SK-N-SH (cell line): ENCODE data around the gene RGS7. TPM values are rescaled to one million over a fixed set of nuclear protein-coding genes. Genes with fewer than 3 reads are reported as not detected.
A peak's percentile ranks its signal among the peaks of the same experiment; 100 is the strongest.

Source experiments
- CTCF ChIA-PET: fragments of 300-600, 350-600 bp; formaldehyde crosslinking; extraction: SDS; loops from one replicate; lab custom pipeline; 2021; lab: Yijun Ruan, JAX
- POLR2A ChIA-PET: fragments of 350-600 bp; sonication (Branson Sonifier 250); formaldehyde crosslinking; extraction: SDS; loops from one replicate; lab custom pipeline; 2020; ENCODE audit warnings: antibody characterized with exemption, inconsistent platforms; lab: Yijun Ruan, JAX
- DNase-seq: peaks from one replicate; pipeline ENCODE4 v3.0.0; 2012
- H2AFZ ChIP-seq: fragments of 200-600 bp; sonication (generic); 2 replicates; pipeline ENCODE4 v1.8.1; 2016; ENCODE audit warnings: antibody characterized with exemption, mild to moderate bottlenecking, low read depth
- H3F3A ChIP-seq: fragments of 200-600 bp; sonication (generic); replicated peaks from 2 replicates; pipeline ENCODE3; 2016; ENCODE audit warnings: antibody characterized with exemption, mild to moderate bottlenecking; ENCODE audit not compliant: insufficient read depth
- H3K27ac ChIP-seq, 2 experiments: fragments of 200-500 bp in 1 of 2; fragments of 200-600 bp in 1 of 2; sonication (Bioruptor generic) in 1 of 2; sonication (generic), shearing (Covaris generic) in 1 of 2; 2 replicates each; pipeline versions ENCODE4 v1.5.1 to v1.6.1; 2014 to 2016; ENCODE audit warnings: low read depth in 2 of 2, inconsistent platforms in 1 of 2, low read length in 1 of 2, mild to moderate bottlenecking in 1 of 2, mixed read lengths in 1 of 2
- H3K27me3 ChIP-seq: fragments of 200-600 bp; sonication (generic), shearing (Covaris generic); 2 replicates; pipeline ENCODE4 v1.6.1; 2016; ENCODE audit warnings: mixed run types; ENCODE audit not compliant: insufficient read depth
- H3K36me3 ChIP-seq, 2 experiments: fragments of 200-500 bp in 1 of 2; fragments of 200-600 bp in 1 of 2; sonication (Bioruptor generic) in 1 of 2; sonication (generic) in 1 of 2; replicated peaks in 1 of 2; 2 replicates each; pipeline versions ENCODE3 to v1.5.1; 2014 to 2016; ENCODE audit warnings: low read length in 1 of 2, mild to moderate bottlenecking in 1 of 2; ENCODE audit not compliant: insufficient read depth in 2 of 2, control insufficient read depth in 1 of 2
- H3K4me1 ChIP-seq, 2 experiments: fragments of 200-500 bp in 1 of 2; fragments of 200-600 bp in 1 of 2; sonication (Bioruptor generic) in 1 of 2; sonication (generic), shearing (Covaris generic) in 1 of 2; 2 replicates each; pipeline versions ENCODE4 v1.5.1 to v1.6.1; 2014 to 2016; ENCODE audit warnings: low read depth in 1 of 2, low read length in 1 of 2, mixed run types in 1 of 2; ENCODE audit not compliant: insufficient read depth in 2 of 2, control insufficient read depth in 1 of 2
- H3K4me2 ChIP-seq: fragments of 200-600 bp; sonication (generic), shearing (Covaris generic); 2 replicates; pipeline ENCODE4 v1.6.1; 2017; ENCODE audit warnings: mixed run types
- H3K4me3 ChIP-seq, 2 experiments: fragments of 200-500 bp in 1 of 2; fragments of 200-600 bp in 1 of 2; sonication (Bioruptor generic) in 1 of 2; sonication (generic), shearing (Covaris generic) in 1 of 2; 2 replicates each; pipeline versions ENCODE4 v1.5.1 to v1.8.1; 2014 to 2016; ENCODE audit warnings: low read depth in 2 of 2, inconsistent platforms in 1 of 2, low read length in 1 of 2, mild to moderate bottlenecking in 1 of 2, mixed read lengths in 1 of 2, moderate library complexity in 1 of 2
- H3K79me2 ChIP-seq: fragments of 200-600 bp; sonication (generic); 2 replicates; pipeline ENCODE4 v1.8.1; 2017; ENCODE audit warnings: mild to moderate bottlenecking; ENCODE audit not compliant: insufficient read depth
- H3K9ac ChIP-seq: fragments of 200-600 bp; sonication (generic); 2 replicates; pipeline ENCODE4 v1.6.1; 2017; ENCODE audit warnings: mixed run types
- H3K9me2 ChIP-seq: fragments of 200-600 bp; sonication (generic); 2 replicates; pipeline ENCODE4 v1.6.1; 2017; ENCODE audit warnings: mixed run types
- H3K9me3 ChIP-seq: fragments of 200-600 bp; sonication (generic); 2 replicates; pipeline ENCODE4 v1.6.1; 2017; ENCODE audit warnings: mixed run types, mild to moderate bottlenecking, moderate library complexity
- H4K20me1 ChIP-seq: fragments of 200-600 bp; sonication (generic); 2 replicates; pipeline ENCODE4 v1.6.1; 2017; ENCODE audit warnings: mild to moderate bottlenecking, mixed run types; ENCODE audit not compliant: insufficient read depth
- CHD2 ChIP-seq: fragments of 150-350 bp; IDR thresholded peaks from 2 replicates; pipeline ENCODE4 v1.6.1; 2018; ENCODE audit warnings: low read length; ENCODE audit not compliant: partially characterized antibody
- EP300 ChIP-seq, 2 experiments: IDR thresholded peaks; 2 replicates each; pipeline versions ENCODE4 v1.4.0 to v1.6.1; 2012; ENCODE audit warnings: borderline replicate concordance in 1 of 2, low read depth in 1 of 2, low read length in 1 of 2
- EZH2phosphoT487 ChIP-seq: fragments of 200-600 bp; sonication (generic); IDR thresholded peaks from 2 replicates; pipeline ENCODE4 v1.6.1; 2017; ENCODE audit warnings: low read depth, mixed run types, mild to moderate bottlenecking, antibody characterized with exemption, moderate library complexity, borderline replicate concordance
- FOXM1 ChIP-seq: IDR thresholded peaks from 2 replicates; pipeline ENCODE4 v1.4.0; 2012; ENCODE audit warnings: low read depth, mild to moderate bottlenecking
- GATA2 ChIP-seq: sonication (generic); formaldehyde crosslinking; IDR thresholded peaks from 2 replicates; pipeline ENCODE4 v1.5.0; 2020; ENCODE audit warnings: mild to moderate bottlenecking, missing genetic modification reagents
- JUND ChIP-seq: IDR thresholded peaks from 2 replicates; pipeline ENCODE4 v1.4.0; 2012
- MAX ChIP-seq: IDR thresholded peaks from 2 replicates; pipeline ENCODE4 v1.4.0; 2012; ENCODE audit warnings: low read depth
- MEF2A ChIP-seq: IDR thresholded peaks from 2 replicates; pipeline ENCODE4 v1.4.0; 2012; ENCODE audit warnings: low read depth, borderline replicate concordance
- PBX3 ChIP-seq: IDR thresholded peaks from 2 replicates; pipeline ENCODE4; 2012
- POLR2AphosphoS5 ChIP-seq: IDR thresholded peaks from 2 replicates; pipeline ENCODE4 v1.6.1; 2012; ENCODE audit warnings: low read depth, low read length
- RAD21 ChIP-seq: IDR thresholded peaks from 2 replicates; pipeline ENCODE4 v1.6.1; 2012; ENCODE audit warnings: mild to moderate bottlenecking, low read length
- RCOR1 ChIP-seq: fragments of 150-350 bp; IDR thresholded peaks from 2 replicates; pipeline ENCODE4 v1.6.1; 2017; ENCODE audit warnings: antibody characterized with exemption, low read length
- RFX5 ChIP-seq: IDR thresholded peaks from 2 replicates; pipeline ENCODE4 v1.6.1; 2012; ENCODE audit warnings: mild to moderate bottlenecking, improper control_type of control experiment, low read length
- SIN3A ChIP-seq: IDR thresholded peaks from 2 replicates; pipeline ENCODE4 v1.6.1; 2012; ENCODE audit warnings: low read depth, mild to moderate bottlenecking, low read length, moderate library complexity, borderline replicate concordance
- SMC3 ChIP-seq: IDR thresholded peaks from 2 replicates; pipeline ENCODE4 v1.6.1; 2012; ENCODE audit warnings: low read depth, low read length, improper control_type of control experiment
- TCF12 ChIP-seq: IDR thresholded peaks from 2 replicates; pipeline ENCODE4 v1.4.0; 2012
- USF2 ChIP-seq: fragments of 150-350 bp; IDR thresholded peaks from 2 replicates; pipeline ENCODE4 v1.6.1; 2017; ENCODE audit warnings: antibody characterized with exemption, low read length, low read depth, borderline replicate concordance
- WGBS: methylation state at CpG from one replicate; pipeline ENCODE4 v1.1.6; 2017; ENCODE audit warnings: low lambda C conversion rate; 5-methylcytosine and 5-hydroxymethylcytosine counted together
- polyA plus RNA-seq, 3 experiments: library from polyadenylated mRNA; depleted of rRNA; stranded (reverse); fragments of >200 nt; gene quantifications; 2 replicates each; pipeline ENCODE4 v1.2.3, GENCODE V29; 2012
- TF ChIP-seq, protein P1 (sequence below): fragments of 200-600 bp; sonication (generic); IDR thresholded peaks from 2 replicates; pipeline ENCODE4 v1.6.1; 2017; ENCODE audit warnings: antibody characterized with exemption, mild to moderate bottlenecking, moderate library complexity
- TF ChIP-seq, protein P2 (sequence below): fragments of 150-350 bp; IDR thresholded peaks from 2 replicates; pipeline ENCODE4 v1.6.1; 2016; ENCODE audit warnings: mild to moderate bottlenecking, low read depth, low read length

RGS7 gene
- polyA plus RNA-seq, 1 of the 3 experiments (the other 2 are of a cell fraction) = 0.36 TPM

GRCh38 chr1:240909701-240910457 lies 447.1 kb downstream of the RGS7 start:
- H3K36me3 ChIP-seq = no peaks in the 10 kb centered on the region
- H3K9me2 ChIP-seq = no peaks in the 10 kb centered on the region
- ChIA-PET CTCF (interaction anchor here (1.1 to 1.2 kb wide), 2 partner anchors 20 to 22 kb away, joined by 3 to 4 read pairs; no protein-coding TSS in a partner anchor), POLR2A (no interaction called here)
- H3K4me2 ChIP-seq = no peak overlapping the region
- no peaks in the 10 kb centered on the region for H3K79me2 ChIP-seq
- WGBS = 58% methylated on average over 12 of the region's 12 CpGs
- H3K4me3 ChIP-seq = no peak overlapping the region
- H2AFZ ChIP-seq = no peak overlapping the region
- no peak for DNase-seq
- H3K4me1 ChIP-seq = peaks cover 0 to 3% of the 10 kb centered on the region in 2 experiments; a peak in 2 of 4 replicates
- no peaks in the 10 kb centered on the region for H3K9me3 ChIP-seq
- no peak overlapping the region for H3K27ac ChIP-seq
- H3K27me3 ChIP-seq = no peaks in the 10 kb centered on the region
- TF ChIP-seq TCF12 (no peak), MAX (no peak), MEF2A (no peak), JUND (no peak), EZH2phosphoT487 (no peak)
- no peaks in the 10 kb centered on the region for H3F3A ChIP-seq
- no peaks in the 10 kb centered on the region for H4K20me1 ChIP-seq
- no peak overlapping the region for H3K9ac ChIP-seq

DNA sequence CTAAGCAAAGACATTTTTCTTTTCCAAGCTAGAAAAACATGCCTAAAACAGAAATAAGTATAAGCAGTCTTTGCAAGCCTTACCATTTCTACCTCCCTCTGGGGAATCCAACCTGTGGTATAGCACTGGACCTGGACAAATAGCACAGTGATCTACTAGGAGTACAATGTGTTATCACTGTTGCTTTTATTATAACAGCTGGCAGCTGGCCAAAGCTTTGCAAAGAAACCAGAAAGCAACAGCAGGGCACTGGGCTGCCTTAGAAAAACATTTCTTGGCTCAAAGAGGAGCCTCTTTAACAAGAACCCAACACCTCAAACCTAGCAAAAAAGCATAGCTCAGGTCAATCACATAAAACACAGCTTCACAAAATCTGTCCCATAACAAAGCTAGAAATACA lies 450.5 kb downstream of the RGS7 start:
- Histone ChIP-seq H3K4me3 (no peak overlapping the region), H3K79me2 (no peaks in the 10 kb centered on the region), H3K4me1 (no peaks in the 10 kb centered on the region; a peak in 1 of 4 replicates), H4K20me1 (no peaks in the 10 kb centered on the region), H3K36me3 (no peaks in the 10 kb centered on the region), H2AFZ (no peak overlapping the region), H3K4me2 (no peak overlapping the region), H3K9me2 (no peaks in the 10 kb centered on the region), H3K9me3 (no peaks in the 10 kb centered on the region), H3K9ac (no peak overlapping the region), H3K27me3 (no peaks in the 10 kb centered on the region), H3F3A (no peaks in the 10 kb centered on the region), H3K27ac (no peak overlapping the region)
- TF ChIP-seq EP300 (IDR thresholded peaks at IDR 0.05; ENCODE audit: borderline replicate concordance in 1 of 2, low read depth in 1 of 2, low read length in 1 of 2) (no peak), FOXM1 (no peak), SMC3 (no peak), USF2 (no peak), RAD21 (no peak), GATA2 (no peak), PBX3 (no peak), RFX5 (no peak), CHD2 (no peak), SIN3A (no peak), RCOR1 (no peak), POLR2AphosphoS5 (no peak)
- TF ChIP-seq, protein P1, sequence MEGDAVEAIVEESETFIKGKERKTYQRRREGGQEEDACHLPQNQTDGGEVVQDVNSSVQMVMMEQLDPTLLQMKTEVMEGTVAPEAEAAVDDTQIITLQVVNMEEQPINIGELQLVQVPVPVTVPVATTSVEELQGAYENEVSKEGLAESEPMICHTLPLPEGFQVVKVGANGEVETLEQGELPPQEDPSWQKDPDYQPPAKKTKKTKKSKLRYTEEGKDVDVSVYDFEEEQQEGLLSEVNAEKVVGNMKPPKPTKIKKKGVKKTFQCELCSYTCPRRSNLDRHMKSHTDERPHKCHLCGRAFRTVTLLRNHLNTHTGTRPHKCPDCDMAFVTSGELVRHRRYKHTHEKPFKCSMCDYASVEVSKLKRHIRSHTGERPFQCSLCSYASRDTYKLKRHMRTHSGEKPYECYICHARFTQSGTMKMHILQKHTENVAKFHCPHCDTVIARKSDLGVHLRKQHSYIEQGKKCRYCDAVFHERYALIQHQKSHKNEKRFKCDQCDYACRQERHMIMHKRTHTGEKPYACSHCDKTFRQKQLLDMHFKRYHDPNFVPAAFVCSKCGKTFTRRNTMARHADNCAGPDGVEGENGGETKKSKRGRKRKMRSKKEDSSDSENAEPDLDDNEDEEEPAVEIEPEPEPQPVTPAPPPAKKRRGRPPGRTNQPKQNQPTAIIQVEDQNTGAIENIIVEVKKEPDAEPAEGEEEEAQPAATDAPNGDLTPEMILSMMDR = no peak
- TF ChIP-seq, protein P2, sequence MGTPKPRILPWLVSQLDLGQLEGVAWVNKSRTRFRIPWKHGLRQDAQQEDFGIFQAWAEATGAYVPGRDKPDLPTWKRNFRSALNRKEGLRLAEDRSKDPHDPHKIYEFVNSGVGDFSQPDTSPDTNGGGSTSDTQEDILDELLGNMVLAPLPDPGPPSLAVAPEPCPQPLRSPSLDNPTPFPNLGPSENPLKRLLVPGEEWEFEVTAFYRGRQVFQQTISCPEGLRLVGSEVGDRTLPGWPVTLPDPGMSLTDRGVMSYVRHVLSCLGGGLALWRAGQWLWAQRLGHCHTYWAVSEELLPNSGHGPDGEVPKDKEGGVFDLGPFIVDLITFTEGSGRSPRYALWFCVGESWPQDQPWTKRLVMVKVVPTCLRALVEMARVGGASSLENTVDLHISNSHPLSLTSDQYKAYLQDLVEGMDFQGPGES = no peak
- ChIA-PET CTCF (no interaction called here), POLR2A (no interaction called here)
- peak; percentile 14 for DNase-seq
